ENCODE measurements around the gene WNT3. TPM values are rescaled to one million over a fixed set of nuclear protein-coding genes. Genes with fewer than 3 reads are reported as not detected.
"Not testable (repeated sequence)": the region's sequence is repeated elsewhere in the genome, so short reads cannot be mapped to it uniquely, and the experiment has no call there.

The WNT3 gene
- total RNA-seq, 1 donor from 2014 or later = 1.0 TPM

GRCh38 chr17:46840596-46840995, 22.1 kb upstream of the WNT3 start:
- intact Hi-C loops (cut with DNase I); DNase-seq (ENCODE audit: missing footprints); ATAC-seq: not testable (repeated sequence)

- intact Hi-C loops (cut with DNase I) = no loop called here
- ATAC-seq (no peak), DNase-seq (ENCODE audit: missing footprints) (no peak)
Measured at GRCh38 chr17:46839211-46839610, 20.7 kb upstream of the WNT3 start.

GRCh38 chr17:46837521-46837920, 19.0 kb upstream of the WNT3 start:
- no peak for DNase-seq (ENCODE audit: missing footprints)
- intact Hi-C loops (cut with DNase I) = no loop called here

DNA sequence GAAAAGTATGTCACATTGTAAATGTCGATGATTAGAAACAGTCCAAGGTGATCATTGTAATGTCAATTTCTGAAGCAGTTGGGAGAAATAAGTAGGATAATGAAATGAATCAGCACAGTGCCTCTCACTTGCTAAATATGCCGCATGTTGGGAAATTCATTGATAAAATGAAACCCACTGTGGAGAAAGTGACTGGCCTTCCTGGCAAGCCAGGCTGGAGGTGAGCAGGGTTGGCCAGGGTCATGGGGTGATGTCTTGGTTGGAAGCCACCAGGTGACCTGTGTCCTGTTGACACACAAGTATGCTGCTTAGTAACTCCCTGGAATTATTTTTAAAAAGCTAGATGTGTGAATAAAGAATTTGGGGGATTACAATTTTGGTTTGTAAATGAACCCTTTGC, 18.0 kb upstream of the WNT3 start:
- ATAC-seq = no peak
- intact Hi-C loops (cut with DNase I) = no loop called here
- no peak for DNase-seq (ENCODE audit: missing footprints)

More at GRCh38 chr17:46837521-46837920, 19.0 kb upstream of the WNT3 start:
- ATAC-seq = no peak

- intact Hi-C loops (cut with DNase I) = no loop called here
- DNase-seq (ENCODE audit: missing footprints) = no peak
- ATAC-seq = no peak
Measured at GRCh38 chr17:46834846-46835245, 16.4 kb upstream of the WNT3 start.

DNA sequence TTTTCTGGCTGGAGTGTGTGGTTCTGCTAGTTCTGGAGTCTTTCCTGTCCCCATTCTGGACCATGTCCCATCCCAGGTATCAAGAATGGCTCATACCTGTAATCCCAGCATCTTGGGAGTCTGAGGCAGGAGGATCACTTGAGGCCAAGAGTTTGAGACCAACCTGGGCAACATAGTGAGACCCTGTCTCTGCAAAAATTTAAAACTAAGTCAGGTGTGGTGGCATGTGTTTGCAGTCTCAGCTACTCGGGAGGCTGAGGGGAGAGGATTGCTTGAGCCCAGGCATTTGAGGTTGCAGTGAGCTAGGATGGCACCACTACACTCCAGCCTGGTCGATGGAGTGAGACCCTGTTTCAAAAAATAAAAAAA, 15.3 kb upstream of the WNT3 start:
- DNase-seq (ENCODE audit: missing footprints) (no peak), ATAC-seq (no peak)
- intact Hi-C loops (cut with DNase I) = no loop called here

DNA sequence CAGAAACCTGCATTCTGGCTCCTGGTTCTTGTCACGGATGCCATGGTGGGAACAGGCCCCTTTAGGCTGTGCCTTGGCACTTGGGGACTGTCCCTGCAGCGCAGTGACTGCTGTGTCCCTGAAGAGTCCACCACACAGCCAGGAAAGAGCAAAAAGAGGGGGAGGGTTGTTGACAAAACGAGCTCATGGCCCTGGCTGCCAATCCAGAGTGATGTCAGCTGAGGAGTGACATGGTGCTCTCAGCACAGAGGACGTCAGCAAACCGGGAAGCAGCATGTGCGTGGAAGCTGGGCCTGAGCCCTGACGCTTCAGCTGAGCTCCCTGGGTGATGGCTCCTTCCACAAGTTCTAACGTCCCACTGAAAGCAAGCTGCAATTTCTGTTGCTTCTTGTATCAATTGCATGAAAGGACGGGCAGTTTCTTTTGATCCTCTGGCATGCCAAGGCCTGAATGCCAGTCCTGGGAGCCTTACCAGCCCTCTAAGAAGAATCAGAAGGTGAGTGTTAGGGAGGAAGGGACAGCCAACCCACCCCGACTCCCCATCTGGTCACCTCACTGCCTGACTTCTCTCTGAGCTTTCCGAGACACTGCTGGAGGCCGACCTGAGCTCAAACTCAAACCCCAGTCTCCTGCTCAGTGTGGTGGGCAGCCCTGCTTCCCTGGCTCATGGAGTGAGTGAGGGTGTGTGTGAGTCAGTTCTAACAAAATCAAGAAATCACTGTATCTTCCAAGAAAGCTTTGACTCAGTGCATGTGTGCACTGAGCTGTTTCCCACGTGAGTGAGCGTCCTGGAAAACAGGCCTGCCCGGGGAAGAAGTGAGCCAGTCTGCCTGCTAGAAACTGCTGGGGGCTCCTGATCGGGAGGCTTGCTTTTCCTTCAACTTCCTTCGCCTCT, 14.7 kb upstream of the WNT3 start:
- intact Hi-C loops (cut with DNase I) = no loop called here

GRCh38 chr17:46832331-46832821, 13.9 kb upstream of the WNT3 start:
- DNase-seq (ENCODE audit: missing footprints) (no peak), ATAC-seq (no peak)

More for the DNA sequence above, 14.7 kb upstream of the WNT3 start:
- ATAC-seq = peak; percentile 41
- DNase-seq (ENCODE audit: missing footprints) = no peak

GRCh38 chr17:46831573-46832330, 13.3 kb upstream of the WNT3 start:
- intact Hi-C loops (cut with DNase I) = no loop called here
- no peak for DNase-seq (ENCODE audit: missing footprints)
- ATAC-seq = no peak

More at GRCh38 chr17:46832331-46832821, 13.9 kb upstream of the WNT3 start:
- intact Hi-C loops (cut with DNase I) = no loop called here

- DNase-seq (ENCODE audit: missing footprints) = no peak
- no peak for ATAC-seq
- intact Hi-C loops (cut with DNase I) = no loop called here
Measured at GRCh38 chr17:46827274-46827673, 8.8 kb upstream of the WNT3 start.

DNA sequence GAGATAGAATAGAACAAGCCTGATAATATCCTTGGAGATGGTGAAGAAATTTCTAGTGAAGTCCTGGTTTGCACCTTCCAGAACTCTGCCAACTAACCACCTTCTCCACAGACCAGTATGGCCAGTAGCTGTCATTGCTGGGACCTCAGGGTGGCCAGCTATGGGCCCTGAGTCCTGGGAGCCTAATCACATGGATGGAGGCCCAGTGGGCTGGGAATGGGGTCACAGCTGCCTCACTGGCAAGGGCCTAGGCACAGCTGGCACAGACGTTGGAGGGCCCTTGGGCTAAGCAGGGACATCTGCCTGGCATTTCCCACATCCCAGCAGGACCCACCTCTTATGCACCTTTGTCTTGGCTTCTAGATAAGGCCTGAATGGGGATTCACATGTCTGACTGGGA, 7.6 kb upstream of the WNT3 start:
- DNase-seq (ENCODE audit: missing footprints) (no peak), ATAC-seq (no peak)
- intact Hi-C loops (cut with DNase I) = no loop called here

DNA sequence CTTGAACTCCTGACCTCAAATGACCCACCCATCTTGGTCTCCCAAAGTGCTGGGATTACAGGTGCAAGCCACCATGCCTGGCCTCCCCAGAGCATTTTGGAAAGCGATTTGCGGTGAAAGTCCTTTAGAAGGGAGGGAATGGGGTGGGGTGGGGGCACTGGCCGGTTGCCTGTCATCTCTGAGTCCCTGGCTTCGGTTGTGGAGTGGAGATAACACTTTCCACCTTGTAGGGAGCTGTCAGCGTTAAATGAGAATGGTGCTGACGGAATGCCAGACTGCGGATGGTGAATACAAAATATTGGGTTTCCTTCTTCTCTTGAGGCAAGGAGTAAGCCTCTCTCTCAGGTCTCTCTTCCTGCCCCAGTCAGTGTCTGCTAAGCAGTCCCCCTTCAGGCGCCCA, 5.2 kb upstream of the WNT3 start:
- intact Hi-C loops (cut with DNase I) = no loop called here
- ATAC-seq = no peak
- DNase-seq (ENCODE audit: missing footprints) = no peak

DNA sequence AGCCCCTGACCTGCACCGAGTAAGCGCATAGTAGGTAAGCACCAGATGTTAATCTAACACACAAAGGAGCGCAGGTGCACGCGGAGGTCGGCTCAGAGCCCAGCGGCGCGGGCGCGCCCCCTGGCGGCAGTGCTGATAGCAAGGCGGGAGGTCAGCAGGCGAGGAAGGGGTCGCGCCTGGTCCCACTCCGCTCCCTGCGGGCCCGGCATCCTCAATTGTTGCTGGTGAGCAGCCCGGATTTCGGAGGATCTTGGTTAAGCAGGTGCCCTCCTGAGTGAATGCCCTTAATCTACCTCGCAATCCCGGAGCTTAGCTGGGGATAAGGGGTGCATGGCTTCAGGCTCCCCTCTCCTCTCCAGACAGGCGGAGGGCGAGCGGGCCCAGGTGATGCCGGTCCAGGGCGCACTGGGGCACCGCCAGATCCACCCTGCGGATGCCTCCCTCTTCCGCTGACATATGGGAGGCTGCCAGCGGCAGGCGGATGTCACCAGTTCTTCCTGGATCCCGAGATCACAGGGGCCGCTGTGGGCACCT, 4.0 kb upstream of the WNT3 start:
- peak; percentile 82 for DNase-seq (ENCODE audit: missing footprints)
- intact Hi-C loops (cut with DNase I) = no loop called here
- ATAC-seq = no peak

DNA sequence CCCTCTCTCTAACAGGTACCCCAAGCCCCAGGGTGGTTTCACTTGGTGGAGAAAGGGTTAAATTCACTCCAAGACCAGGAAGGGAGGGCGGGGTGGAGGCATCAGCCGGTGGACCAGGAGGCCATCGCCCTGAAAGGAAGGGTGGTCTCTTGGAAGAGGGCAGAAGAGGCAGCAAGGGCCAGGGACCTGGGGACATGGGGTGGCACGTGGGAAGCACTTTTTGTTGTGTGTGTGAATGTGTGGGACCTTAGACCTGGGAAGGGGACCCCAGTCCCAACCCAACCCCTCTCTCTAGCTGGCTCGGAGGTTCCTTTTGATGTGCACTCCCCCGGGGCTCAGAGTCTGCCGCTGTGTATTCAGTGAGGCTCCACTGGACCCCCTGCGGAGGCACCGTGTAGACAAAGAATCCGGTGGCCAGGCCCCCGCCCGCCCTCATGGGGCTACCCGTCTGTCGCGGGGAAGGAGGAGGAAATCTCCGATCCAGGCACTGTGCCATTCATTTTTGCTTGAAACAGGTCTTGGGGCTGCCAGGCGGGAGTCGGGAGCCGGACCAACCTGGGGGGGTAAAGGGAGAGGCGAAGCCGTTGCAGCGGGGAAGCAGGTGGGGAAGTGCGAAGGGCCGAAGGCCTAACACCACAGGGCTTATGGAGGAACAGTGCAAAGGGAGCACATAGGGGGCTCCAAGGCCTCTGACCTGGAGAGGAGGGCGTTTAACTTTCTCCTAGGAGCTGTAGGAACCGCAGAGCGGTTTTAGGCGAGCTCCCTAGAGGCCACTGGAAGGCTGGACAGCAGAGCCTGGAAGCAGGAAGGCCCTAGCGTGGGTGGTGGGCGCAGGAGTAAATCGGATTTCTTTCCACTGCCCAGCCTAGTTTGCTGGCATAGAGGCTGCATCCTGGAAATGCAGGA, 3.2 kb upstream of the WNT3 start:
- no peak for ATAC-seq
- intact Hi-C loops (cut with DNase I) = no loop called here
- DNase-seq (ENCODE audit: missing footprints) = no peak

- no peak for DNase-seq (ENCODE audit: missing footprints)
- no peak for ATAC-seq
- intact Hi-C loops (cut with DNase I) = no loop called here
Measured at GRCh38 chr17:46820592-46821450, 2.3 kb upstream of the WNT3 start.

- no peak for ATAC-seq
- intact Hi-C loops (cut with DNase I) = no loop called here
- DNase-seq (ENCODE audit: missing footprints) = no peak
Measured at GRCh38 chr17:46819906-46820351, 1.4 kb upstream of the WNT3 start.

DNA sequence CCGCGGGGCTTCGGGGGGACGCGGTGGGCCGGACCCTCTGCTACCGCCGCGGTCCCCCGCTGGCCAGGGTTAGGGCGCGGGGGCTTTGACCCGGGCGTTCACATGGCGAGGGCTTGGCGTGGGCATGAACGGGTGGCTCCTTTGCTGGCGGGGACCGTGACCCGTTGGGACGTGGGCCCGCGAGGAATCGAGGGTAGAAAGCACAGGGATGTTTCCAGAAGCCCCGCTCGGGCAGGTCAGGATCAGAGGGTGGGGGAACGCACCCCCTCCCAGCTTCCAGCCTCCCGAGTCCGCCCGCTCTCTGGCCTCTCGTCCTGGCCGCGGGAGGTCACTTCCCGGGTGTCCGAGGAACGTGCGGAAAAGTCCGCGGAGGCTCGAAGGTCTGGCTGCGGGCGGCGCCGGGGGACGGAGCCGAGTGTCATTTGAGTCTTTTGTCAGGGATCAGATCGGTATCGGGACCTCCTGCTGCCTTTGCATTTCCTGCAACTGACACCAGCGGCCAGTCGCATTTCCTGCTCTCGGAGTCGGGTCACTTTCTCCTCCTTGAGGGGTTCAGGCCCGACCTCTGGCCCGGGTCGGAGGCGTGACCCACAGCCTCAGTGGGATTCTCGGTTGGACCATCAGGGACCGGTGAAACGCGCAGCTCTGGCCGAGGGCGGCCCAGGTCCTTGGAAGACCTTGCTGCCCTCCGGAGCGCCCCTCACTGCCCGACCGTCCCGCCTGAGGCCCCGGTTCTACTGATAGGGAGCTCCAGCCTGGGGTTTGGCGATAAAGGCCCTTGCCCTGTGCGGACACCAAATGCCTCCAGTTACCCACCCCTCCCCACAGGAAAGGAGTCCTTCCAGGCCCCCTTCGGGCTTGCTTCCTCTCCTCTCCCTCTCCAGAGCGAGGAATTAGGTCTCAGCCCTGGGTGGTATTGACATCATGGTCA, 702 bp upstream of the WNT3 start:
- intact Hi-C loops (cut with DNase I) = no loop called here
- DNase-seq (ENCODE audit: missing footprints) (no peak), ATAC-seq (no peak)
